ENCODE results near the gene TMEM18. TPM values are rescaled to one million over a fixed set of nuclear protein-coding genes. Genes with fewer than 3 reads are reported as not detected.

The TMEM18 gene
- total and polyA plus RNA-seq, 9 of the 15 experiments (the other 6 are each of a cell fraction or from before 2014, with no cell fraction given), result 12.8 to 55.9 (median 21.8) TPM

- in situ Hi-C loops (cut with MboI) (no loop called here), intact Hi-C loops (cut with micrococcal nuclease) (loop anchor here (2.0 kb wide), 1 partner anchor 107 kb away; no protein-coding TSS in a partner anchor)
- POLR2A ChIA-PET, result interaction anchor here (1.0 kb wide), 1 partner anchor 41 kb away, joined by 4 read pairs; the partner anchor contains the start of gene TMEM18
- H3K36me3 ChIP-seq (ENCODE audit: control insufficient read depth, insufficient read depth, low read length), result no peaks in the 10 kb centered on the region
- H4K20me1 ChIP-seq (replicated peaks; ENCODE audit: control insufficient read depth, insufficient read depth, low read length), result no peaks in the 10 kb centered on the region; the same call in 1 of the 2 replicates
- no peak overlapping the region for H3K4me2 ChIP-seq (ENCODE audit: insufficient read depth, low read length)
- DNase-seq (ENCODE audit: extremely low read depth in 1 of 4, low spot score in 3 of 4) (no peak), ATAC-seq (no peak; the same call in 2 of the 3 replicates), FAIRE-seq (no peak)
- no peak overlapping the region for H3K9ac ChIP-seq (ENCODE audit: insufficient read depth in 1 of 2, low read depth in 2 of 2, low read length in 2 of 2)
- TF ChIP-seq ZEB2 (IDR thresholded peaks at IDR 0.05), result no peak
- peak; percentile 45 for TF ChIP-seq CEBPB (tag; IDR thresholded peaks at IDR 0.05)
- TF ChIP-seq RBM22 (IDR thresholded peaks at IDR 0.05; ENCODE audit: low read depth, low read length, poor library complexity, severe bottlenecking), result no peak
- no peak for TF ChIP-seq DNMT1 (IDR thresholded peaks at IDR 0.05)
- TF ChIP-seq, protein P1, sequence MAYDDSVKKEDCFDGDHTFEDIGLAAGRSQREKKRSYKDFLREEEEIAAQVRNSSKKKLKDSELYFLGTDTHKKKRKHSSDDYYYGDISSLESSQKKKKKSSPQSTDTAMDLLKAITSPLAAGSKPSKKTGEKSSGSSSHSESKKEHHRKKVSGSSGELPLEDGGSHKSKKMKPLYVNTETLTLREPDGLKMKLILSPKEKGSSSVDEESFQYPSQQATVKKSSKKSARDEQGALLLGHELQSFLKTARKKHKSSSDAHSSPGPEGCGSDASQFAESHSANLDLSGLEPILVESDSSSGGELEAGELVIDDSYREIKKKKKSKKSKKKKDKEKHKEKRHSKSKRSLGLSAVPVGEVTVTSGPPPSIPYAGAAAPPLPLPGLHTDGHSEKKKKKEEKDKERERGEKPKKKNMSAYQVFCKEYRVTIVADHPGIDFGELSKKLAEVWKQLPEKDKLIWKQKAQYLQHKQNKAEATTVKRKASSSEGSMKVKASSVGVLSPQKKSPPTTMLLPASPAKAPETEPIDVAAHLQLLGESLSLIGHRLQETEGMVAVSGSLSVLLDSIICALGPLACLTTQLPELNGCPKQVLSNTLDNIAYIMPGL (CRISPR knock-in tag; IDR thresholded peaks at IDR 0.05), result no peak
- TF ChIP-seq CEBPG (CRISPR knock-in tag; IDR thresholded peaks at IDR 0.05), result no peak
- TF ChIP-seq CEBPG (tag; conservative IDR thresholded peaks at IDR 0.05 in 1 of 2, IDR thresholded peaks at IDR 0.05 in 1 of 2), result peak in 1 of 2 experiments; percentile 61; a peak in 2 of 4 replicates
- no peak for TF ChIP-seq HNRNPH1 (optimal IDR thresholded peaks at IDR 0.05; ENCODE audit: low read depth, low read length)
- H3K4me1 ChIP-seq (replicated peaks in 1 of 2; ENCODE audit: control insufficient read depth in 2 of 2, insufficient read depth in 2 of 2, low read length in 2 of 2), result peaks cover 0 to 10% of the 10 kb centered on the region in 2 experiments; a peak in 2 of 5 replicates
- no peaks in the 10 kb centered on the region for H3K79me2 ChIP-seq (ENCODE audit: control insufficient read depth, insufficient read depth, low read length)
- no peak overlapping the region for H3K27ac ChIP-seq (ENCODE audit: extremely low read depth, low read depth, low read length)
- H3K9me3 ChIP-seq (replicated peaks; ENCODE audit: control insufficient read depth, insufficient read depth, low read depth, low read length), result no peaks in the 10 kb centered on the region
- no TSS peak for BruUV-seq (replicated peaks)
- no peaks in the 10 kb centered on the region for H3K9me1 ChIP-seq (ENCODE audit: control insufficient read depth, insufficient read depth, low read length)
- no peak overlapping the region for H3K4me3 ChIP-seq
- 33% methylated on average over 42 of the region's 57 CpGs for WGBS (ENCODE audit: insufficient coverage, low coverage, missing lambda C conversion rate)
- H2AFZ ChIP-seq (ENCODE audit: low read depth, low read length), result no peak overlapping the region
- H3K27me3 ChIP-seq (ENCODE audit: control insufficient read depth in 2 of 2, insufficient read depth in 2 of 2, low read length in 2 of 2), result peaks cover 0 to 42% of the 10 kb centered on the region in 2 experiments; a peak in 2 of 5 replicates
- CTCF ChIA-PET (ENCODE audit: low intra/inter-chr PET ratio), result interaction anchor here (1.3 to 1.5 kb wide), 2 partner anchors 106 to 107 kb away, joined by 3 to 8 read pairs; no protein-coding TSS in a partner anchor
Measured at GRCh38 chr2:635687-636621, 41.3 kb downstream of the TMEM18 start.

Data from K562 (cell line).